Measurements from ENCODE around the gene XRCC4.
"Not testable (repeated sequence)": the region's sequence is repeated elsewhere in the genome, so short reads cannot be mapped to it uniquely, and the experiment has no call there.

XRCC4 gene

DNA sequence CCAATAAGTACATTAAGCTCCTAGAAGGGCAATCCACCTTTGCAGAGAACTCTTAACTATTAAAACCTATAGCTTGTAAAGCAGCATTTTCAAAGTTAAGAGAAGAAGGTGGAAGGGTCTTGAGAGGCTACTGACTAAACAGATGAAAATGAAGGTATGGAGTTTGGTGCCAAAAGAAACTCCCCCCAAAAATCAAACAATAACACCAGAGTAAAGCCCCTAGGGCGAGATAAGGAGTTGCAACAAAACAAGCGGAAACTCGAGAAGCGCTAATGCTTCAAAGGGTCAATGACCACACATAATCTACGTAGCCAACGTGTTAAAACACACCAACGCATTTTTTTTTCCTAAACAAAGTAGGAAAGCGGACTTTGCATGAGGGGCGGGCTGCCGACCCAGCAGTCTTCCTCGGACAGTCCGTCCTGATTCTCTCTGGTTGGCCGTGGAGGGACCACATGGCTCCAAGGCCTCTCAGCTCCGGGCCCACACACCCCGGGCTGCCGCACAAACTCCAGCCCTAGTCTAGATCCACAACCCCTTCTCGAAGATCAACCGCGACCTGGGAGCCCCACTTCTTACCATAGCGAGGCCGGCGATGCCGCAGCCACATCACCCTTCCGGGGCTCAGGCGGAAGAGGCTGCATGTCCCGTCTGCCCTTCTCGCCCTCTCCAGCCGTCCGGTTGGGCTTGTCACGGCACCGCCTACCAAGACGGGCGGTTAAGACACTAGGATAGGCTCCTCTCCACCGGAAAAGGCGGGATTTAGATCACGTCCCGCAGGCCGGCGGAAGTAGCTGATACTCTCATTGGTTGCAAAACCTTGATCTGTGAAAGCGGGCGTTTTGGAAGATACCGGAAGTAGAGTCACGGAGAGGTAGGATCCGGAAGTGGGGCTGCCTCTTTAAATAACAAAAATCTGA is at the start of gene XRCC4, which contains the start of gene TMEM167A:
Gene XRCC4 (plus strand): TSS at position 806 of the 920 bp plus-strand sequence. CDS start 27,373 bp downstream, outside the sequence.
Gene TMEM167A (minus strand): TSS at position 653 of the 920 bp plus-strand sequence. CDS start 71 bp downstream, at position 582.
- DNase-seq: peak; percentile 99

DNA sequence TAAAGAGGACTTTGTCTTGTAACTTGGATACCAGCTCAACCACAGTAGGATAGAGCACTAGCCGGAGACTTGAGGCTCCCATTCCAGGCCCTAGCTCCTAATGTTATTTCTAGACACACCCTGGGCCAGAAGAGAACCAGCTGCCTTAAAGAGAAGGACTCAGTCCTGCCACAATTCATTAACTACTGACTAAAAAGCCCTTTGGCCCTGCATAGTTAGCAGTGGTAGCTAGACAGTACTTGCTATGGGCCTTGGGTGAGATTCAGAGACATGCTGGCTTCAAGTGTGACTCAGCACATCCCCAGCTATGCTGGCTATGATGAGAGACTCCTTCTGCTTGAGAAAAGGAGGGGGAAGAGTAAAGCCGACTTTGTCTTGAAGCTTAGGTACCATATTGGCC is 47.4 kb upstream of the XRCC4 start:
- DNase-seq: no peak

DNA sequence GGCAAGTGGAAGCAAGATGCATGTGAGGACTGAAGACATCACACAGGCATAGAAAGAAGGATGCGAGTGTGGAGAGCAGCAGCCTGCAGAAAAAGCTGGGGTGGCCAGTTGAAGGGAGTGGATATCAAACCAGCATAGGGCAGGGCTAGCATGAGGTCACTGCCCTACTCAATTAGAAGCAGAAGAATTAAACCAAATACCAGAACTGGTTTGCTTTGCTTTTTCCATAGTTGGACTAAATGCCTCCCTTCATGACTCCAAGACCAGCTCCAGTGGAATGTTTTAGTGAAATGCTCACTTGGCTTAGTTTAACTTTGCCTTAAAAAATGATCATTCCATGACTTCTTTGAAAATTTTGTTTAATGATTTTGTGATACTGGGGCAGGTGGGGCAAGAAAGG is 46.0 kb upstream of the XRCC4 start:
- DNase-seq: no peak

DNA sequence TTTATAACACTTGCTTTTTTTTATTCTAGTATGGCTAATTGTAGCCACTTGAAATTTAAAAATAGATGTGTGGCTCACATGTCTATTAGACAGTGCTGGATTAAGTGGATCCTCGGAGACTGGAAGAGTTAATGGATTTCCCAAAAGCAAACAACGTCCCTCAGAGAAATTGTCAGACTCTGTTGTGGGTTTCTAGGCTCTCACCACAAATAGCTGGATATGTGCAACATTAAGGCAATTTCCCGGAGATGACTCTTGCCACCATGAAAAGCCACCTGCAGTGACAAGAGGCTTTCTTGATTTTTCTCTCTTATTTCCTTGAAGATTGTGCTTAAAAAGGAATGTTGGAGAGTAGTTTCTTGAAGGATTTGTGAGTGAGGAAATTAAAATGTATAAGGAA is 43.3 kb upstream of the XRCC4 start:
- DNase-seq: no peak

DNA sequence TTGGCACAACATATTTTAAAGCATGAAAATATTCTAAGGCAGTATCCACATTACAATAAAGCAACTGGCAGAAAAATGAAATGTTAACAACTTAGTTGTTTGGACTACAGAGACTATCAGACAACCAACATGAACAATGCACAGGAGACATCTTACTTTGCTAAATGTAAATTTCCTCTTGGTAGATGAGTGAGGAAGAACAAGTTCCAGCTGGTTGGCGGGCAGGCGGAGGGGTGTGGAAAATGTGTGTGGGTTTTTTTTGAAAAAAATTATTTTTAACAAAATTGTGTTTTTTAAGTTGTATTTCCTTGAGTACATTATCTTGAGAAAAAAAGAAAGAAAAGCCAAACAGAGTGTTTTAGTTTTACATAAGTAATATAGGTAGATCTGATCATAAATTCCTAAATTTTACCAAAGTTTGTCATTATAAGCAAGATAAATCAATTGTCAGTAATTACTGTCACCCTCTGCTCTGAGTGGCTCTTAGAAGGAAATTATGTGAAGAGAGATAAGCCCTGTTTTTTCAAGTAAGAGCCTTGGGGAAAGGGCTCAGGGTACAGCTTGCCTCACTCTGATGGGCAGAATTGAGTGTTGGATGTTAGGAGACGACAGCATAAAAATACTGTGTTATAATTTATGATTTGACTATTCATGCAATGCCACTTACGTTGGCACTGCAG is 42.7 kb upstream of the XRCC4 start:
- no peak for DNase-seq

DNA sequence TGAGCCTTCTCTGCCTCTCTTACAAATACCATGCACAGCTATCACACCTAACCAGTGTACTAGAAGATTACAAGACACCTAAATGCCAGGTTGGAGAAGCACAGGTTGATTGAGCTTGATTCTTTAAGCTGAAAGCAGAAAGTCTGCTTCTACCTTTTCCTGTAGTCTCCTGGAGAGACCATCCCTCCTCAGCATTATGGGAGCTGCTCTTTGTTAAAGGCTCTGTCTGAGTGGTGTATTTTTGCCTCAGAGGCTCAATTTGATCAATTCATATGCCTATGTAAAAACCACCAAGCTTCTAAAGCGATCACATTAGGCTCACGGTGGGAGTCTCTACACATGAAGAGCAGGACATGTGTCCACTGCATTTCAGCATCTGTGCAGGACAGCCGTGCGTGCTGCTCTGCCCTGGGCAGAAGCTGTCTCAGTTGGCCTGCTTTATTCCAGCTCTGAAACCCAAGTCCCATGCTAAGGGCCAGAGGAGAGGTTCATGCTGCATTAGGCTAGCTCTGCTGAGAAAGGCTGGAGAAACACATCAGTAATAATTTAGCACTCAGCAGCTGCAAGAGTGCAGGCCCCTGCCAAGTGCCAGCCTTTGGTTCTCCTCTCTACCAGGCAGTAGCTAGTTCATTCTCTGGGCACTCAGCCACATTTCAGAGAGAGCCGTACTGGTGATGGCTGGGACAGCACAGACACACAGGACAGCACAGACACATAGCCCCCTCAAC is 41.8 kb upstream of the XRCC4 start:
- DNase-seq: no peak

DNA sequence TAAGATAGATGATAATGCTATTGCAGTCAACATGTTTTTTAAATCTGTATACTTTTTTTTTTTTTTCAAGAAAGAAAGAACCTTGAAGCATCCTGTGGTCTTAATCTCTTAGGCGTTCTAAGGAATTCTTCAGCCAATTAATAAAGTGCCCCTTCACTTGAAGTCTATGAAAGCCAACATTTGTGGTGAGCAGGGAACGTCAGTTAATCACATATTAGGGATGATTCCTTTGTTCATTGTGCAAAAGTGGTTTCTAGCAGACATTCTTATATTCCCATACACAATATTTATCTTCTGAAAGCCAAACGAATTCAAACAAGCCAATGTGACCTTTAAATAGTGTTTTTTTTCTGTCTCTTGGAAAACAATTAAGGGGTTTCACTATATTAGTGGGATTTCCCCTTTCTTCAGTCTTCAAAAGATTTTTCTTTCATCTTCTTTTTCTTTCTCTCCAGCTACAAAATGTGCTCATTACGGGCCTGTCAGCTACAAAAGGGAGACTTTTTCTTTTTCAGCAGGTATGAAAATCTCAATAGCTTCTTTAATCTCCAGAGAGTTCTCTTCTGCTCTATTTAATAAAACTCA is 40.3 kb upstream of the XRCC4 start:
- DNase-seq: no peak

DNA sequence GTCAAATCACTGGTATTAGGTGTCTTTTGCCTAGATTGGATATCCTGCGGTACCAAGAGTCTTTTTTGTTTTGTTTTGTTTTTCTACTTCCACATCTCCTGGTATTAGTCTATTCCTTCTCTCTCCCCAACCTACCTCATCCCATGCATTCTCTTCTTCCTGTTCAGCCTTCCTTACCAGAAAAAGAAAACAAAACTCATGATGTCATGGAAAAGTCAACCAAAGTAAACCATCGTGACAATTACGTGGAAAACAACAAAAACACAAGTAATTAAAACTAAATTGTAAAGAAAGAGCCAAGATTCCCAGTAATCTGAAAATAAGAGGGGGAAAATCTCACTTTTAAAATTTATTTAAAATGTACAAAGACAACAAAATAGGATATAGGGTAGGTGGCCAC is 38.4 kb upstream of the XRCC4 start:
- no peak for DNase-seq

DNA sequence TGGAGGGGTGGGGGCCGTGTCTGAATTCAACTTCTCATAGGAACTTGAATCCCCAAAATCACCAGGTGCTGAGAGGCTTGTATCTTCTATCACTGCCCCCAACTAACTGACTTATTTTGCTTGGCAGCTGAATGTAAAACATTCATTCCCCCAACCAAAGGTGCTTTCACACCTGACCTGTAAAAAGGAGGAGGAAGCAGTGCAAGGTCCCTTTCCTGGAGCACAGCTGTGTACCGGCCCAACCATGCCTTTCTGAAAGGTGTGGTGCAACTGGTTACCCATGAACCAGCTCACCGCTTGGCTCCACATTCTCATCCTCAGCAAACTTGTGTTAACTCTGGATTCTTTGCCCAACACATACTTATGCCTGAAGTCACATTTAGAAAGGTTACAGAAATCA is 34.8 kb upstream of the XRCC4 start:
- DNase-seq: no peak

DNA sequence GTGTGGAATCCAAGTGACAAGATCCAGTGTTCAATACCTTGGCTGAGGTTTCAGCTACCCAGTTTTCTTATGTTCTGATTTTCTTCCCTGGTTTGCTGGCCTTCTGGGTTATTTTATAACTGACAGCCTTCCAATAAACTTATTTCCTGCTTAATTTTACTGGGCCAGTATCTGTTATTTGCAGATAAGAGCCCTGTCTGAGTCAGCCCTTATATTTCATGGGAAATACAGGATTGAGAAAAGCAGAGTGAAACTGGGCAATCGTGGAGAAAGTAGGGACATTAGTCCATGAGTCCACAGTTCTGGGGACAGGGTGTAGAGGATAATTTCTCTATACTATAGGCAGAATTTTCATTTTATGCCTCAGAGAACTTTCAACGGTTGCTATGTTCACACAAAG is 32.4 kb upstream of the XRCC4 start:
- DNase-seq: no peak

DNA sequence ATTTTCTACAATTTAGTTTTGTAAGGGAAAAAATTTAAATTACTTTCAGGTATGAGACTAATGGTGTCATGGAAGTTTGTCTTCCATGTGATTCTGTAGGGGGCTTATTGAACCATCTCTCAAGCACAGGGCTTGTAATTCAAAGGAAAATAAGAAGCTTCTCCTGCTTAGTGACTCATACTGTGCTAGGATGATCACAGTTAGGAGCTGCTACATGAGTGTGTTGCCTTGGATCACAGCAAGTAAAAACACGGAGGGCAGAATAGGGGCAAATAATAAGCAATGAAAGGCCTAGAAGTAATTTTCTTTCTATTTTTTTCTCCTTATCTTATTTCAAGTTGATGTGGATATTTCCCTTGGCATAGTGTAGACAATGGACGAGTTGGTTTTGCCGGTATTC is 29.1 kb upstream of the XRCC4 start:
- DNase-seq: no peak

DNA sequence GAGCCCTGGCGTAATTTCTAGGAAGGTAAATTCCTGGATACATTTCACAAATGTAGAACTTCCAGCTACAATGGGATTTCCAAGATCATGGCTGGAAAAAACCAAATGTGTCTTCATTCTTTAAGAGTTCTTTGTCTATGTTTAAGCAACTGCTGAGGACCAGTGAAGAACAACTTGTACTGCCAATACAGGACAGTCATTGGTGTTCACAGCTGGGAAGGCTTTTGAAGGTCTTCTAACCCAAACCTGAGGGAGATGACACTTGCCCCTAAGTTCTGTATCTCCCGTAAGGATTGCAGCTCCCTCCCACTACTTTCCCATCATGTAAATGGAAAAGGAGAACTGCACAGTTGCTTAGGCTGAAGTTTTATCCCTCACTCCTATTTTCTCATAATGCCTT is 28.5 kb upstream of the XRCC4 start:
- DNase-seq: no peak

DNA sequence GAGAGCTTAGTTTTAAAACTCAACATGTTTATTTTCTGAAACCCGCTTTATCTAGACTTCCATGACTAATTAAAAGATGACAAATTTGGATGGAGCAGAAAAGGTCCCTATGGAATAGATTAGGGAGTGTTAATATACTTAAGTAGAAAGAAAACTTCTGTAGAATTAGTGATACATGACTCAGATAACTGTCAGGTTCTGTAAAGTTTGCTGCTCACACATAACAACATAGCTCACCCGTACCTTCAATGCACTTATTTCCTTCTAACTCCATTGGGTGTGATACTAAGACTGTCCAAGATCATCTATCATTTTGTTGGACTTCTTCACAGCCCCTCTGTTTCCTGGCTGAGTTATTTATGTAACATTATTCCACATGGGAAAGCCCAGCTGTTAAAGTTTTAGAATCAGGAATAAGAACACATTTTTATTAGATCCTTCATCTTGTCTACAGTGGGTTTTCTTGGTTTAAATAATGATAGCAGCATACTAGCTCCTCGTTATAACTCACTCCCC is 27.9 kb upstream of the XRCC4 start:
- no peak for DNase-seq

DNA sequence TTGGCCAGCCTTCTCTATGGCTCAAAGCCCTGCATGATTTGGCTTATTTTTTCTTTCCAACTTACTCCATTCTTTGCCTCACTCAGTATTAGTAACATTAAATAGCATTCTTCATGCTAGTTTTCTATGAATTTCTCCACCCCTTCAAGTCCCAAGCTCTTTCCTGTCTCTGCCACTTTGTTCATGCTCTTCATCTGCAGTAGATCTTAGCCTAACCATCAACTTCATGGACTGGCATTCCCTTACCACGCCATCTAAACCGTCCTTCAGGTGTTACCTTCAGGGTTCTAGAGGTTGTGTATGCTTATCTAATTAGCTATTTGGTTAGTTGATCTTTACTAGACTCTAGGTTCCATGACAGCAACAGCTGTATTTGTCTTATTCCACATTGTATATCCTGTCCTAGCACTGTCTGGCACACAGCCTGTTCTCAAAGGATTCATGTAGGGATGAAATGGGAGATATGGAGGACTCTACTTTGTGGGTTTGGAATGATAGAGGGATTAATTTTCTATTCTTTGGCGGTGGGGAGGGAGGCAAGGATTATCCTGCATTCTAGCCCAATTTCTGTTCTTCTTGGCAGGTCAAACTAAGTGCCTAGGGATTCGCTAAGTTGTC is 26.5 kb upstream of the XRCC4 start:
- DNase-seq: no peak

DNA sequence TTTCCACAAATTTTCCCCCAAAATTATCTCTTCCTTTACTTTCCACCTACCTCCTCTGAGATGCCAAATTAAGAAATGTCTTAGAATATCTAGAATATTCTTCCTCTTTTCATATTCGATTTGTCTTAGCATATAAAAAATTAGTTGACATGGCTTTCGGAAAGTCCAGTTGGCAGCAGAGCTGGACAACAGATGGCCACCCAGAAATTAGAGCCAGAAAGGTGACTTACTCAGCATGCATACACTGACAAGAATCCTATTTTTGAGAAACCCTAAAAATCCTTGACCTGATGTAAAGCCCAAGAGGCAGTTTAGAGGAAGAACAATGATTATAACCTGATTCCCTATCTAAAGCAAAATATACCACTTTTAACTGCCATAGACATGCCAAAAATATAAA is 22.2 kb upstream of the XRCC4 start:
- DNase-seq: no peak

DNA sequence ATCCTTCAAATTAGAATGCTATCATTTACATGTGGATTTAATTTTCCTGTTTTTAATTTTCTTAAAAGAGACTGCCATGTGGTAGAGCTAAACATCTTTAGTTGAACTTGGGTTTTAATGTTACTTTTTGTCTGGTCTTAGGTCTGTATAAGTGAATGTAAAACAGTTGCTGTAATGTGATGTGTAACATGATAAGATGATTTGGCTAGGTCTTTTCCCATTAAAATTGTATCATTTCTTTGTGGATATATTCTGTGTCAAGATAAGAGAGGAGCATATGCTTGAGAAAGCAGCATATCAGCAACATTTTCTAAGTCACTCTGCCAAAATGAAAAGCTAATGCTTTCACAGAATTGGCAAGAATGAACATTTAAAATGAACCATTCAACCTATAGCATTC is 18.6 kb upstream of the XRCC4 start:
- DNase-seq: no peak

DNA sequence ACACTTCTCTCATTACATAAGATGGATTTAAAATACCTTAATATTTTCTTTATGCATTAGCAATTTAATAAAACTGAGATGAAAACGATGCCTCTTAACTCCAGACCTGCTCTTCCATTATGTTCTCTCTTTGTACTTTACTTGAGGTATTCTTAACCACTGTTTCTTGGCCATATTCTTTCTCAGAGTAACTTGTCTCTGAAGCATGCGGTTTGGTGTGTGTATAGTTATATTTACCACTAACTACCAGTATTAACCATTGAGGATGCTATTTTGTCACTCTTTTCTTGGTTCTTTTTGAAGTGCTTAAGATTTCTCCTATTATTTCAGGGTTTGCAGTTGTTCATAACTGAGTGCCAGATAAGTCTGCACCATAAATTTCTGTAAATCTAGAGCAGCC is 18.0 kb upstream of the XRCC4 start:
- no peak for DNase-seq

DNA sequence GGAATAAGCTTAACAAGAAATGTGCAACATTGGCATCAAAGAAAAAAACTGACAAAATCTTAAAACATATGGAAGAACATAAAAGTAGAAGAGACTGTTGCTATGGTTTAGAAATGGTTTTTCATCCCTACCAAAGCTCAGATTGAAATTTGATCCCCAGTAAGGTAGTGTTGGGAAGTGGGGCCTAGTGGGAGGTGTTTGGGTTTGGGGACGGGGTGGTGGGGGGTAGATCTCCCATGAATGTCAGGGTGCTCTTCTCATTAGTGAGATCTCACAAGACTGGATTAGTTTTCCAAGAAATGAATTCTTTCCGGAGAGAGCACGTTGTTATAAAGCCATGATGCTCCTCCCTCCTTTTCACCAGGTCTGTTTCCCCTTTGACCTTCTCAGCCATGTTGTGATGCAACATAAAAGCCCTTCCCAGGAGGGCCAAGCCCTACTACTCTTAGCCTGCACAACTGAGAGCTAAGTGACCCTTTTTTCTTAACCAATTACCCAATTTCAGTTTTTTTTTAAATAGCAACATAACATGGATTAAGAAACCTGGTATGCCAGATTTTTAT is 10.7 kb upstream of the XRCC4 start:
- DNase-seq: no peak

DNA sequence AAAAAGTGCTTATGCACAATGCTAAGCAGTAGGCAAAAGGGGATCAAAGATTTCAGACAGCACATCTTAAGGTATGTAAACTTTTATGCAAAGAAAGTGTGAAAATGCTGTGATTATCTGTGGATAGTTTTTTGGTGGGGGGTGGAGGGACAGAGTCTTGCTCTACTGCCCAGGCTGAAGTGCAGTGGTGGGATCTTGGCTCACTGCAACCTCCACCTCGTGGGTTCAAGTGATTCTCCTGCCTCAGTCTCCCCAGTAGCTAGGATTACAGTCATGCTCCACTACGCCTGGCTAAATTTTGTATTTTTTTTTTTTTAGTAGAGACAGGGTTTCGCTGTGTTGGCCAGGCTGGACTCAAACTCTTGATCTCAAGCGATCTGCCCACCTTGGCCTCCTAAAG is 10.0 kb upstream of the XRCC4 start:
- not testable (repeated sequence) for DNase-seq

DNA sequence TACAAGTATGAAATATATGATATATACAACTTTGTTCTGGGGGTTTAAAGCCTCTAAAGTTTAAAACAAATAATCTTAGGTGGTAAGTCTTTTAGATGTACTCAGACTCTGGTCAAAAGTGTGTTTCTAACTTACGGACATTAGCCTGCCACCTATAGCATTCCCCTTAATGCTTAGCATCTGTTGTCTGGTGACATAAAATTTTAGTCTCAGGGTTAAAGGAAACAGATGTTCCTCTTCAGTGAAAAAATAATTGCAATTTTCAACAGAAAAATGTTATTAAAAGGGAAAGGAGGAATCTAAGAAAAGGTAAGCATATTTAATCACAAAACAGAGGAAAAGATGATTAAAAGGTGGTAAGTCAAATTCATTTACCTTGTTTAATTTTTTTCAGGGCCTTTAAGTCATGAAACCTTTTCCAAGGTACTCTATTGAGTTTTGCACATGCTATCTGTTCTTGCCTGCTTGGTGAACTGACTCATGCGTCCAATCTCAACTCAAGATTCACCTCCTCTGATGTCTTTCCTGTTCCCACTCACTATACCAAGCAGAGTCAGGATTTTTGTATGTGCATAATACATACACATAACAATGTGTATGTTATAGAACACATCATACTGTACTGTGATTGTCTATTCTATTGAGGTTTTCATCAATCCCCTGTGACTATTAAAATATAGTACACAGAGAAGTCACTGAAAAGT is 8.1 kb upstream of the XRCC4 start:
- DNase-seq: no peak

DNA sequence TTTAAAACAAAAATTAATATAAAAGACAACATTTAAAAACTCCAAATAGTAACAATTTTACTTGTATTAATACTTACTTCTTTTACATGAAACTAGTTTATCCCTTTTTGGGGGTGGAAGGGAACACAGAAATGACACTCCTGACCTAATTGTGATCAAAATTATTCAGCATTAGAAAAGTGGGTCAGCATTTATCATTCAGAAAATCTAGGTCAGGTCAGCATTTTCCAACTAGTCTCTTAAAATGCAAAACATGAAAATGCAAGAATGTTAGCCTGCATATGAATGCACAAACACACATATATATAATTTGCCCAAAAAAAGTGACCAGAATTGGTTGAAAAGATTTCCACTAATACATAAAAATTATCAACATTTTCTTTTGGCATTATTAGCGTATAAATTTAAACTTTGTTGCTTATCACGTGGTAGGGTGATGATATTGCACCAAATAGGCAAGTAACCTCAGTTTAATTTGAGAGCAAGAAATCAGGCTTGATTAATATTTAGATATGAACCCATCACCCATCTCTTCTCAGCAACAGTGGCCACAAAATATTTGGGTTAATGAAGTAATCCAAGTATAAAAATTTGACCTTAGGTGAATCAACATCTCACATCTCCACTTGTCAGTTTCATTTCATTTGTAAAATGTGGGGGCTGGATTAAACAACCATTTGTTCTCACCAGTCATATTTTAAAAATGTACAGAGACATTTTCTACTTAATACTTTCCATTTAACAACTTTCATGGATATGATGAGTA is 5.9 kb upstream of the XRCC4 start:
- DNase-seq: no peak
